ENCODE measurements around the gene PRKG2.
"Not testable (repeated sequence)": the region's sequence is repeated elsewhere in the genome, so short reads cannot be mapped to it uniquely, and the experiment has no call there.

The PRKG2 gene, protein sequence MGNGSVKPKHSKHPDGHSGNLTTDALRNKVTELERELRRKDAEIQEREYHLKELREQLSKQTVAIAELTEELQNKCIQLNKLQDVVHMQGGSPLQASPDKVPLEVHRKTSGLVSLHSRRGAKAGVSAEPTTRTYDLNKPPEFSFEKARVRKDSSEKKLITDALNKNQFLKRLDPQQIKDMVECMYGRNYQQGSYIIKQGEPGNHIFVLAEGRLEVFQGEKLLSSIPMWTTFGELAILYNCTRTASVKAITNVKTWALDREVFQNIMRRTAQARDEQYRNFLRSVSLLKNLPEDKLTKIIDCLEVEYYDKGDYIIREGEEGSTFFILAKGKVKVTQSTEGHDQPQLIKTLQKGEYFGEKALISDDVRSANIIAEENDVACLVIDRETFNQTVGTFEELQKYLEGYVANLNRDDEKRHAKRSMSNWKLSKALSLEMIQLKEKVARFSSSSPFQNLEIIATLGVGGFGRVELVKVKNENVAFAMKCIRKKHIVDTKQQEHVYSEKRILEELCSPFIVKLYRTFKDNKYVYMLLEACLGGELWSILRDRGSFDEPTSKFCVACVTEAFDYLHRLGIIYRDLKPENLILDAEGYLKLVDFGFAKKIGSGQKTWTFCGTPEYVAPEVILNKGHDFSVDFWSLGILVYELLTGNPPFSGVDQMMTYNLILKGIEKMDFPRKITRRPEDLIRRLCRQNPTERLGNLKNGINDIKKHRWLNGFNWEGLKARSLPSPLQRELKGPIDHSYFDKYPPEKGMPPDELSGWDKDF

DNA sequence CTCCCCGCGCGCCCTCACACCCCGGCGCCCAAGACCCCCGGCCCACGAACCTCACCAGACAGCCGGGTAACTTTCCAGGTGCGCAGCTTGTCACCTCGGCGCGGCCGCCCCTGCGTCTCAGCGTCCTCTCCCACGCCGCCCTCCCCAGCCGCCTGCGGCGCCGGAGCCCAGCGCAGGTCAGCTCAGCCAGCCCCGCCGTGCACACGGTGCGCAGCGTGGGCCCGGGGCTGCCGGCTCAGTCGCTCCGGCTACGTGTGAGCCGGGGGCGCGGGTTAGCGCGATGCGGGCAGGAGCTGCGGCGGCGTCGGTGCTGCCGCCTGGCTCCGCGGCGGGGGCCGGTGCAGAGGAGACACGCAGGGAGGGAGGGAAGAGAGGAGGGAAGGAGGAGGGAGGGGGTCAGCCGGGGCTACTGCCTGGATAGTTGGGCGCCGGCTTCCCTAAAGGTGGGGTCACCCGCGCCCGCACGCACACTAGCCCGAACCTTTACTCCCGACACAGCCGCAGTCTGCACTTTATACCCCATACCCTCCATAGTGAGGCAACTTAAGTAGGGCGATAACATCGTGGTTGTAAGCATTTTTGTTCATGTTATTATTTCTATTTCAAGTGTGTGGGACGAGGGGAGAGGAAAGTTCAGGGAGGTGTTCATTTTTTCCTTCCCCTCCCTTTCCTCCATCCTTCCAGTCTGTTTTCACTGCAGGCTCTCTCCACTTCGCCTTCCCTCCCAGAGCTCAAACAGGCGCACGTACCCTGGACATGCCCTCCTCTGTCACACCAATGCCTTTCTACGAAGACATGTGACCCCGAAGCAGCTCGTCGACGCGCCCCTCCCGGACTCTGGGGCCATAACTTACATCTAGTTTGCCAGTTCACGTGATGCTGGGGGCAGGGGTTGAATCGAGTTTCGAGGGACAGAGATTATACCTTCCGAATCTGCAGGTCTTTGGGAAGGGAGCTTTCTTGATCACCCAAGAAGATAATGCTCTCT lies at the start of gene PRKG2:
PRKG2 (minus strand) TSS at position 342 of the 988 bp plus-strand sequence. CDS start 10,175 bp downstream, outside the sequence.
- DNase-seq = no peak

DNA sequence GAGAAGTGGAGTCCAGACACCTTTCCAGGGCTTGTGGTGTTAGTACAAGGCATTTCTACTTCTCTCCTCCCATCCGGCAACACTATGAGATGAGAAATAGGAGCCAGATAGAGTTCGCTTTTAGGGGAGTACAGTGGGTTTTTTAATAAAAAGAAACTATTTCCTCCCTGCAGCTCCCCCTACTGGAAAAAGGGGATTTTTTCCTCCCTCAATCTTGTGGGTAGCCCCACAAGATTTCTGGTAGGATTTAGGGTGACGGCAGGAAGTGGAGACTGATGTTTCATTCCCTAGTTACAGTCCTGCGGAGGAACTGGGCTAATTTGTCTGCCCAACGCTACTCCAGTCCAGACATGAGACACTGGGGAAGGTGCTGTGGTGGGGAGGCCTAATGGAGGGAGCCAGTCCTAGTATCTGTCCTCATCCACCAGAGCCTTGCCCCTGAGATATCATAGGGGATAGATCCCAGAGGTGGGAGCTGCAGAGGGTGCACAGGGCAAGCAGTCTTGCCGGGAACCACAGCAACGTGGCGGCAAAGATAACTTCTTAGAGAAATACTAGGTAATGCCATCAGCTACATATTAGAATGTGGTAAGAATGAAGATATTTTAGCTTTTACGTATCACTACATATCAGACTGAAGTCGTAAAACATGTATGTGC lies 45.5 kb upstream of the PRKG2 start:
- no peak for DNase-seq

DNA sequence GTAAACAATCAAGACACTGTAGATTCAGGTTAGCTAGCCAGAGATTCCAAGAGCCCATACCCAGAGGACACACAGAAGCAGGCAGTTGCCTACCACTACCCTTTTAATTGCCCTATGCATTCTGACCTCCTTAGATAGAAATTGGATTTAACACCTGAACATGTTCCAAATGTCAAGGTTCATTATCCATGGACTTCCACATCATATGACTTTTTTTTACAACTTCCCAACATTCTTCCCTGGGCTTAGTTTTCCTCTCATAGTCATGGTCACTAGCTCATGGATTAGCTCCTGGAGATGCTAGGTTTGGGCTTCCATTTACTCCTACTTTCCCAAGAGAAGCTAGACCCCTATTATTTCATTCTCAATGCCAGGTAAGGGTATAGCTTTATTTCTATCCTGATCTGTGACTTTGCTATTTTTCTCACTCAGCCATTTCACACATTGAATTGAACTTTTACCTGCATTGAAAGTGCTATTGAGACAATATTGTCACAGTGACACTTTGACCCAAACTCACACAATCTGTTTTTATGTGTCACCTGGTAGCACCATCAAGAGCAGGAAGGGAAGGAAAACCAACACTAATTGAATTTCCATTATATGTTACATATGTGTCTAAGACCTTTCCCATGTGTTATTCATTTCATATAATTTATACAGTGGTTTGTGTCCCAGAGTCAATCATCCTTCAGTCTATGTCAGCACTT lies 44.0 kb upstream of the PRKG2 start:
- no peak for DNase-seq

DNA sequence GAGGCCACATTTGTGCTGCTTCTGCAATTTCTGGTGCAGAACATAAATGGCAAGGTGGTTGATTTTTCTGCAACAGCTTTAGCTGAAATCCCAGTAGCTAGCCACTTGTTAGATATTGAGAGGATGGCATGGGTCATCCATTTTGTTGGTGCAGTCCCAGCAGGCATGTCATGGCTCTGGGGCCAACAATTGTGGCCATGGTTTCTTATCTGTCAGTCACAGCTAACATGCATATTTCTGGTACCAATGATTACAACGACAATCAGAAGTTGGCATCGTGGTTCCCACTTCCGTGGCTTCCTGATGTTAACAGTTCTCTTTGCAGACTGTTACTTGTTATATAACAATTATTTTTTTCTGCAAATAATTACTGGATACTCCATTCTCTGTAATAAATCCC lies 42.8 kb upstream of the PRKG2 start:
- DNase-seq = no peak

DNA sequence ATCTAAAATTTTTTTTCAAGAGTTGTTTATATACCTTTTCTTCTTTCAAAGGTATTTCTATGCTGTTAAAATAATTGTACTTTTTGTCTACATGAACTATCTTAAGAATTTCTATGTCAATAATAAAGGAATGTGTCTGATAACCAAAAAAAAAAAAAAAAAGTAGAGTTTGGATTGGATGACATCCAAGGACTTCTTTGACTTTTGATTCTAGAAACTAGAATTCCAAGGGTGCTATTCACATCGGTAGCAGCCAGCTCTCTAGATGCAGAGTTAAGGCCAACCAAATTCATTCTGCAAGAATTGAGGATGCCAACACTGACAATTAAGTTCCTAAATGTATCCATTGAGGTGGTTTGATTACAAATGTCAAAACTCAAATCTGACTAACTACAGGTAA lies 42.0 kb upstream of the PRKG2 start:
- DNase-seq = no peak

DNA sequence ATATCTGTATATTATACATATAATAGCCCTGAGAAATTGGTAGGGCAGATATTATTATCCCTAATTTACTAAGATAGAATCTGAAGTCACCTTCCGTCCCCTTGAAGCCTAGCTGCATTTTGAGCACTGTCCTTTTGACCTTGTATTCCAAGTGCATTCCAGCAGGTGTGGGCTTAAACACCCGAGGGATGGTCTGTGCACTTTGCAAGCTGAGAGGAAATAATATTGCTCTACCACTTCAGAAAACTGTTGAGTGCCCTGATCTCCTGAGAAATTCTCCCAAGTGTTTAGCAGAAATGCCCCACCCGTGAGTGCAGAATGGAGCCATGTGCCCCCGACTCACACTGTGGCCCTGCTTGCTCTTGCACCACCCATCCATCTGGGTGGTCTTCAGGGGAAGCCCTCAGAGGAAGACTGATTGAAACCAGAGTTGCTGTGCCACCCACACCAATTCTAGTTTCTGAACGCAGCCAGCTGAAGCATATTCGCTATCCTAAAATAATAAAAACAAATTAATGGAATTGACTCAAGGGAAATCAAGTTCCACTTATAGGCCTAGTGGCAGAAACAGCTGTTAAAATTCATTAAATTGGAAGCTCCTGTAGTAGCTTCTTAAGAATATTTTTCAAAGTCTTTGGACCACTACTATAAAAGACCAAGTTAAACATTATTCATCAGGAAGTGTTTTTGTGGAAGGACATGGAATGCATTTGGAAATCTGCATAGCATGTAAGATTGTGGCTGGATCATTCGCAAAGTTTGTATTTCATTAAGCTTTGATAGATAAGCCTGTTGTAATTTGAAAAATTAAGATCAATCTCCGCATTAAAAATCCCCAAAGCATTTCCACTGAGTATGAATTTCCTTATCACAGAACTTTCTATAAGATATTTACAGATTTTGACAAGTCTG lies 41.3 kb upstream of the PRKG2 start:
- no peak for DNase-seq

DNA sequence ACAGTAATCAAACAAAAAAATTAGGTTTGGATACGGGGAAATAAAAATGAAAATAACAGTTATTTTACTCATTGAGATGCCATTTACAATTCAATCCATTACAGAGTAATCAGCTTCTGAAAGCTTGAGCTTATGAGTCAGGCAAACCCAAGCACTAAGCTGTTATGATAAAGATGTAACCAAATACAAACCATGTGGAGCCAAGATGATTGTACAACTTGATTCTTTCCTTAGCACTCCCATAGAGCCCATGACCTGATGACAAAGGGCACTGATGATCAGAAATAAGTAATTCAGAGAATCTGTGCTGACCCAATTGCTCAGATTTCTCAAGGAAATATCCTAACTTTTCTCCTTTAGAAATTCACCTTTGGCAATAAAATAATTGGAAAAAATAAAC lies 40.5 kb upstream of the PRKG2 start:
- no peak for DNase-seq

DNA sequence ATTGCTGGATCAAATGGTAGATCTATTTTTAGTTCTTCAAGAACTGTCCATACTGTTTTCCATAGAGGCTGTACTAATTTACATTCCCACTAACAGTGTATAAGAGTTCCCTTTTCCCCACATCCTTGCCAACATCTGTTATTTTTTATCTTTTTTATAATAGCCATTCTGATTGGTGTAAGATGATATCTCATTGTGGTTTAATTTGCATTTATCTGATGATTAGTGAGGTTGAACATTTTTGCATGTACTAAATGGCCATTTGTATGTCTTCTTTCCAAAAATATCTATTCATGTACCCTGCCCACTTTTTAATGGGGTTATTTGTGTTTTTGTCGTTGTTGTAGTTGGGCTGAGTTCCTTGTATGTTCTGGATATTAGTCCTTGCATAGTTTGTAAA lies 35.4 kb upstream of the PRKG2 start:
- no peak for DNase-seq

DNA sequence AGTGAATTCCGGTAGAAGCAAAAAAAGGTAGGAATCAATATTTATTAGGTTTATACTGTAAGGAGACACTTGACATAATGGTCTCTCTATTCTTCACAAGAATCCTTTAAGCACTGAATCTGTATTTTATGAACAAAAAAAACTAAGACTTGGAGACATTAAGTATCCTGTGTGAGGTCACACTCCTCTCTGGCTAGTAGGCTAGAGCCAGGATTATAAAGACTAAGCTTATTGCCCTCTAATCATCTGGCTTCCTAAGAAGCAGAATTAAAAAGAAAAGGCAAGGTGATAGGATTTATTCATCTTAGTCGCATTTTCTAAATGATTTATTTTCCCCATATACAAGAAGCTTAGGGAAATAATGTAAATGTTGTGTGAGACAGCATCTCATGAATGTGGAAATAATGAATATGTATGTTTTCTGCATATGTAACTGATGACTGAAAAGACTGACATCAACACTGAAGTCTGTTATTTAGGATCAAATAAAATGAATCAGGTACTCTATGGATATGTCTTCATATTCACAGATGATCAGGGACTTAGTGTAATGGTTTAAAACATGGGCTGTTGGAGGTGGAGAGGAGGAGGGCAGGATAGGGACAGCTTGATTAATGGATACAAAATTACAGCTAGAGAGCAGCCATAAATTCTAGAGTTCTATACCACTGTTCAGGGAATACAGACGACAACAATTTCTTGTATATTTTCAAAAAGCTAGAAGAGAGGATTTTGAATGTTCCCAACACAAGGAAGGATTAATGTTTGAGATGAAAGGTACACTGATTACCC lies 30.4 kb upstream of the PRKG2 start:
- no peak for DNase-seq

DNA sequence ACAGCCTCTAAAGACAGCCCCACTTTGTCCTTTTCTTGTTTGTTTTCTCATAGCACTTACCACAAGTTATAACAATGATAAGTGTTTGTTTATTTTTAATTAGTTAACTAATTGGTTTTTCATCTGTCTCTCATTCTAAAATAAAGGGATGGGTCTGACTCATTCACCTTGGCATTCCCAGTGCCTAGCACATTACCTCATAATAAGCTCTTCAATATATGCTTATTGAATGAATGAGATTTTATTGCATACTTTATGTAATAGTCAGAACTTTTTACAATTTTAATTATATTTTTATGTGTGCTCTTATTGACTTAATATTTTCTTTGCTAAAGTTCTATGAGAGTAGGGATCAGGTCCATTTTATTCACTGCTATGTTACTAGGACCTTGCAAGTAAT lies 22.8 kb upstream of the PRKG2 start:
- no peak for DNase-seq

DNA sequence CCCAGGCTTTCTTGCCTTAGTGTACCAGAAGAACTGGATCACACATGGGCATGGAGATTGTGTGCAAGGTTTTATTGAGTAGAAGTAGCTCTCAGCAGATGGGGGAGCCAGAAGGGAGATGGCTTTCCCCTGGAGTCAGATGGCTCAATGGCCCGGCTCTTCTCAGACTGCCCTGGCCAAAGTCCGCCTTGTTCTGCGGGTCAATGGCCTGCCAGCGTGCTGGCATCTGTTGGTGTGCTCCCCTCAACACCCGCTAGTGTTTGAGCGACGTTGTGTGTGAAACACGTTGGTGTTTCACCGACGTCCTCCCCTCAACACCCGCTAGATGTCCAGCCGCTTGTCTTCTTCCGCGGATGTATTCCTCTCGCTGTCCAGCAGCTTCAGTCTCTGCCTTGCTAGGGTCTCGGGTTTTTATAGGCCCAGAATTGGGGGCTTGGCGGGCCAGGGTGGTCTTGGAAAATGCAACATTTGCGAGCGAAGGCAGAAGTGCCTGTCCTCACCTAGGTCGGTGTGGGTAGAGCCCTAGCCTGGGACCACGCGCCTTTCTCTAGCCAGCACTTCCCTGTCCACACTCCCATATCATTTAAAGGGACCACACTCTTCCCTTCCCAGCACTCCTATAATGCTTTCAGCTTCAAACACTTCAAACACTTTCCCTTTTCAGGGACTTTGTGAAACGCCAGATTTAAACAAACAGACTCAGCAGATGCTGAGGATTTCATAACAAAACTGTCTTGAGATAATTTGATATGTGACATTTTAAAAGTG lies 21.1 kb upstream of the PRKG2 start:
- DNase-seq = no peak

DNA sequence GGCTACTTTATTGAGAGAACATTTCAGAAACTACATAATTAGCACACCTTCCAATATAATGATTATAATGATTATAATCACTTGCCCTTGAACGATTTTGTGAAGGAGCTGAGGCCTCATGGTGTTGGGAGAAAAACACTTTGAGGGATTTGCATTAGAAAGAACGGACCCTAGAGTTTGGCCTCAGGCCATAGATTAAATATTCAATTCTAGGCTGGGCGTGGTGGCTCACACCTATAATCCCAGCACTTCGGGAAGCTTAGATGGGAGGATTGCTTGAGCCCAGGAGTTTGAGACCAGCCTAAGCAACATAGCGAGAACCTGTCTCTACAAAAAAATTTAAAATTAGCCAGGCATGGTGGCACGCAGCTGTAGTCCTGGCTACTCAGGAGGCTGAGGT lies 12.9 kb upstream of the PRKG2 start:
- DNase-seq = no peak

DNA sequence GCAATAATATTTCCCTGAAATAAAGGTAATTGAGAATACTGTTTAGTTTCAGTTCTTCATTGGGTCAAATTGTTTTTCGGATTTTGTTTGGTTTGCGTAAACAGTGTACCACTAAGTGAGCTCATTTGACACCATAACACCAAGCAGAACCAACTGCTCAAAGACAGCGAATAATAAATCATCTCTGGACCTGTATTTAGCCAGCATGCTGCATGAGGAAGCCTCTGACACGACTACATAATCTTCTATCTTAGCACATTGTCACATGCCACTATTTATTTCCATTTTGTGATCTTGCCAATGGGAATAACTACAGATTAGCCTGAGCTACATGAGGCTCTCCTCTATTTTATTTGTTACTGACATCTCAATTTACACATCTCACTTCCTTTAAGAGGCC lies 12.1 kb upstream of the PRKG2 start:
- no peak for DNase-seq

DNA sequence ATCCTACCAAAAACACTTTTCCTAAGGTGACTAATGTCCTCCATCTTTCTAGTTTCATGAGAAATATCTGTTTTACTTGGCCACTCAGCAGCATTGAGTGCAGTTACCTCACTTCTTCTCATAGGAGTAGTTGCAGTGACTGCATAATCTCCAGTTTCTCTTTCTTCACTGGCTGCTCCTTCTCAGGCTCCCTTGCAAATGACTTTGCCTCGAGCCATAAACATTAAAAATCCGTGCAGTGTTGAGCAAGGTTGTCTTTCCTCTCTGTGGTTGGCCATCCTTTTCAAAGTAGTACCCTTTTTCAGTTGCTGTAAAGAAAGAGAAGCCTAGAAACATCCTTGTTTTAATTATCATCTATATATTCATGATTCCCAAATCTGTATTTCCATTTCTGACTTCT lies 10.2 kb upstream of the PRKG2 start:
- no peak for DNase-seq

DNA sequence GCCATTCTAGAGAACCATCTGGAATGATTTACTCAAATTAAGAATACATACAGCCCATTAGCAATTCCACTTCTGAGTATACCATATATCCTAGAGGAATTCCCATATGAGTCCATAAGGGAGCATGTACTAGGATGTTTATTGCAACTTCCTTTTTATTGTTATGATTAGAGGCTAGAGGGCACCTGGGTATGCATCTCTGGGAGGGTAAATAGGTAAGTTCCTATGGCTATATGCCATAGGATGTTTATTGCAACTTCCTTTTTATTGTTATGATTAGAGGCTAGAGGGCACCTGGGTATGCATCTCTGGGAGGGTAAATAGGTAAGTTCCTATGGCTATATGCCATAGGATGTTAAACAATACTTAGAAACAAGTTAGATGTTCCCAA lies 7.1 kb upstream of the PRKG2 start:
- not testable (repeated sequence) for DNase-seq

DNA sequence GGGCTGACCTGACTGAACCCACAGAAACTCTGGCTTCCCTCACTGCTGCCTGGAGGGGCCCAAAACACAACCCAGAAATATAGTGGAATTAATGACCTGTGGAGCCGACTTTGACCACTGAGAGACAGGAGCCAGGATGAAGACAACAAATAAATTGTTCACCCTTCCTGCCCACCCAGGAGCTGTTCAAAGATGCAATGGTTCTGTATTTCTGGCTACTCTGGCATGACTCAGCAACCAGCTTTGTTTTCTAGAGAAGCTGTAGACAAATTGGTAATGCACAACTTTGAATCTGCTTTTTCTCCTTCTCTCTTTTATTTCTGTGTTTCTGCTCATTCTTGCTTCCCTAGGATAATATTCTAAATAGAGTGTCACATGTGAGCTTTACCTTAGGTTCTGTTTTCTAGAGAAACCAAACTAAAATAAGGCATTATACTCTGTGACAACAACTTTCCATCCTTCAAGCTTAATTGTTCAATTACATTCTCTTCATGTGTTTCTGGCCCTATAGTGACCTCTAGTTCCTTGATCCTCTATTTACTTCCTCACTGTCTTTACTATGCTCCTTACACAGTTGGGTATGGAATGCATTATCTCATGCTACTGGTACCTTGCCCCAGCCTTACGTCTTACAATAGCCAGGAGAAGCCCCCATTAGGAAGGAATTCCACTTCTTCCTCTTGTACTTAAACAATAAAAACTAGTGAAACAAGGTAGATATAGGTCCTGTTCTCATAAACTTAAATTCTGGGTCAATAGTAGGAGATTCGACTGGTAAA lies 6.5 kb upstream of the PRKG2 start:
- DNase-seq = no peak

DNA sequence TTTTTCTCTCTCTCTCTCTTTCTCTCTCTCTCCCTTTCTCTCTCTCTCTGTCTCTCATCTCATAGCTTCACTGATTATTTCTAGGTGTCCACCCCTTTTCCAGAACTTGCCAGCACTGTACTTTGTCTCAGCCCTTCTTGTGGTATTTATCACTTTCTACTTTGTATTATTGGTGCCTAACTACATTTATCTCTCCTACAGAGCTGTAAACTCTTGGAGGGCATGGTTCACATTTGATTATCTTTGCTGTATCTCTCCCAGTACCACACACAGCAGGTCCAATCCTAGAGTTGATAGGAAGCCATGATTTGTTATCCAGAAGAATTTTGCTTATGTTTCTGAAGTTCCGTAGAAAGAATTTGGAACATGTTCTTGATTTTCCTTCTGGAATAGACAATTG lies 5.2 kb upstream of the PRKG2 start:
- DNase-seq = no peak

DNA sequence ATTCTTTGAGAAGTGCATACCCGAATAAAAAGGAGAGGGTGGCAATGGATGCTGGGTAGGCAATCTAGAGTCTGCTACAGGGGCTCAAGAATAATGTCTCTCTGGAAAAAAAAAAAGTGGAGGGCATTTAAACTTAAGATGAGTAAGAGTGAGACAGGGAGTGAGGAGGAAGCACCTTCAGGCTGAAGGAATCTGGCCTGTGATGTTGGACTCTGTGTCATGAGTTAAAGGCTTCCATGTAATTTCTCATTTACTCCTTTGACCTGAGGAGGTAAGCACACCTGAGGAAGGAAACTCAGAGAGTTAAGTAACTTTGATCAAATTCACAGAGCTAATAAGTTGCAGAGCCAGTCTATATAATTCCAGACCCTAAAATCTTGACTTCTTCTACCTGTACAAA lies 3.2 kb upstream of the PRKG2 start:
- DNase-seq = no peak

Measured in activated CD4-positive, alpha-beta T cell treated with anti-CD3 and anti-CD28 coated beads, Interleukin-2, amount 50 U/mL, for 4 hours (primary cell).